GM12874 (cell line): ENCODE data around the gene COL4A1.

Experiments used
- CTCF ChIP-seq: IDR thresholded peaks from 2 replicates; pipeline ENCODE4 v1.5.1; 2011; ENCODE audit warnings: low read depth, mild to moderate bottlenecking, control low read depth, low read length, moderate library complexity; ENCODE audit not compliant: insufficient read depth

The COL4A1 gene

GRCh38 chr13:110308656-110309359, 1.9 kb upstream of the COL4A1 start:
- TF ChIP-seq CTCF = no peak

GRCh38 chr13:110307767-110308655, 1.1 kb upstream of the COL4A1 start:
- TF ChIP-seq CTCF = no peak

- TF ChIP-seq CTCF = no peak
Observed at GRCh38 chr13:110306340-110306959, 507 bp downstream of the COL4A1 start.

- TF ChIP-seq CTCF = no peak
Observed at GRCh38 chr13:110305949-110306339, 1.0 kb downstream of the COL4A1 start.

- no peak for TF ChIP-seq CTCF
Observed at GRCh38 chr13:110305544-110305943, 1.4 kb downstream of the COL4A1 start.

- TF ChIP-seq CTCF = no peak
Observed at GRCh38 chr13:110305001-110305400, 2.0 kb downstream of the COL4A1 start.

GRCh38 chr13:110304256-110304655, 2.7 kb downstream of the COL4A1 start:
- no peak for TF ChIP-seq CTCF
